ENCODE data around the gene GBX1.

DNA sequence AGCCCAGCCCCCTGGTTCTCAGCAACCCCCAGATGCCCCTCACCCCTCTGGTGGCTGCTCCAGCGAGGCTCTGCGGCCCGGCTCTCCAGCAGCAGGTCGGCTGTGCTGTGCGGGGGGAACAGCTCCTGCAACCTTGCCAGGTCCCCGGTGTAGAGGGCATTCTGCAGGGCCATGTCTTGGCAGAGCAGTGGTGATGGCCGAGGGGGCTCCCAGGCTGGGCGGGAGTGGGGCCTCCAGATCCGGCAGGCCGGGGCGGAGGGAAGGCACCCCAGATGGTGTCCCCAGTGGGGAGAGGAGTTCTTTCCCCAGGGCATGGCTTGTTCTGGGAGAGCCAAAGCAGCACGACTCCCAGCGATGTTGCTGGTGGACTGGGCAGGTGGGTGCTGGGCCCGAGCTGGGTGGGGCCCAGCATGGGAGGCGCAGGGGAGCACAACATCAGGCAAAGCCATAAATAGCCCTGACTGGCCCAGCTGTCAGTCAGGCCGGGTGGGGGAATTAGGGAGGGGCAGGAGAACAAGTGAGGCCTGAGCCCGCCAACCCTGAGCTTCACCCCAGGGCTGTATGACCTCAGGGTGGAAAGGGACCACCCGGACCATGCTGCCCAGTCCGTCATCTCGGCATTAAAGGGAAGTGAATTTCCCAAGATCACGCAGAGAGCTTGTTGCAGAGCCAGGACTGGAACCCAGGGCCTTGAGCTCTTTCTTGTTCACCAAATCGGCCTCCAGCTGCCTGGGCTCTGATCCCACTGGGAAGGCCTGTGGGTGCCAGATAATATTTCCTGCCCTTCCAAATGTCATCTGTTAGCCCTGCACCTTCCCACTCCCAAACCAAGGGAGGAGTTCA, 20.1 kb upstream of the GBX1 start:
- TF ChIP-seq, protein P1, sequence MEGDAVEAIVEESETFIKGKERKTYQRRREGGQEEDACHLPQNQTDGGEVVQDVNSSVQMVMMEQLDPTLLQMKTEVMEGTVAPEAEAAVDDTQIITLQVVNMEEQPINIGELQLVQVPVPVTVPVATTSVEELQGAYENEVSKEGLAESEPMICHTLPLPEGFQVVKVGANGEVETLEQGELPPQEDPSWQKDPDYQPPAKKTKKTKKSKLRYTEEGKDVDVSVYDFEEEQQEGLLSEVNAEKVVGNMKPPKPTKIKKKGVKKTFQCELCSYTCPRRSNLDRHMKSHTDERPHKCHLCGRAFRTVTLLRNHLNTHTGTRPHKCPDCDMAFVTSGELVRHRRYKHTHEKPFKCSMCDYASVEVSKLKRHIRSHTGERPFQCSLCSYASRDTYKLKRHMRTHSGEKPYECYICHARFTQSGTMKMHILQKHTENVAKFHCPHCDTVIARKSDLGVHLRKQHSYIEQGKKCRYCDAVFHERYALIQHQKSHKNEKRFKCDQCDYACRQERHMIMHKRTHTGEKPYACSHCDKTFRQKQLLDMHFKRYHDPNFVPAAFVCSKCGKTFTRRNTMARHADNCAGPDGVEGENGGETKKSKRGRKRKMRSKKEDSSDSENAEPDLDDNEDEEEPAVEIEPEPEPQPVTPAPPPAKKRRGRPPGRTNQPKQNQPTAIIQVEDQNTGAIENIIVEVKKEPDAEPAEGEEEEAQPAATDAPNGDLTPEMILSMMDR (IDR thresholded peaks at IDR 0.05), result no peak
- no peak for TF ChIP-seq POLR2A (IDR thresholded peaks at IDR 0.05)
